DND-41 (cell line): ENCODE measurements around the gene B4GALNT3.

Experiments used
- EZH2 ChIP-seq: IDR thresholded peaks from 3 replicates; pipeline ENCODE4 v1.6.1; 2012; ENCODE audit warnings: borderline replicate concordance, low read depth, mild to moderate bottlenecking, moderate library complexity, low read length, inconsistent platforms; ENCODE audit not compliant: severe bottlenecking
- TF ChIP-seq, protein P1 (sequence below): IDR thresholded peaks from 2 replicates; pipeline ENCODE4 v1.5.1; 2012; ENCODE audit warnings: borderline replicate concordance, low read length, moderate library complexity, mild to moderate bottlenecking; ENCODE audit not compliant: poor library complexity, severe bottlenecking; ENCODE audit errors: extremely low read depth

DNA sequence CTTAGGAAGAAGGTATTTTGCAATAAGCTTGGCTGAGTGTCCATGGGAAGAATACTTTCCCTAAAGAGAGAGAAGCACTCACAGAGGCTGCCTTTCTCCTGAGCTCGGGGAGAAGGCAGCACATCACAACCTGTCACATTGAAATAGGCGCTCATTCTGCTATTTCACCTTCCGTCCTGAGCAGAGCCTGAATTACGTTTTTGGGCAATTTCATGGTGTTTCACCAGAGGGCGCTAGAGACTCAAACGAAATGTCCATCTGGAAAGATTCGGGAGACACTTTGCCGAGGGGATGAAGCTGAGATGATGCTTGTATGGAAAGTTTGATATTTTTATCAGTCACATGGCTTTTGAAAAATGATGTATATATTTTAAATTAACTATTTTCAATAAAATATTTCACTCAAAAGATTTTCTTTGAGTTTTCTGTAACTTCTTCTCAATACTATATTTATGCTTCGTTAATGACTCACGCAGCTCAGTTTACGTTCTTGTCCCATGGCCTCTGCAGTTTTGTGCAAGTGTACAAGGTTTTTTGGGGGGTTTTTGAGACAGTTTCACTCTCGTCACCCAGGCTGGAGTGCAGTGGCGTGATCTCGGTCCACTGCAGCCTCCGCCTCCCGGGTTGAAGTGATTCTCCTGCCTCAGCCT is 17.4 kb upstream of the B4GALNT3 start:
- TF ChIP-seq, protein P1, sequence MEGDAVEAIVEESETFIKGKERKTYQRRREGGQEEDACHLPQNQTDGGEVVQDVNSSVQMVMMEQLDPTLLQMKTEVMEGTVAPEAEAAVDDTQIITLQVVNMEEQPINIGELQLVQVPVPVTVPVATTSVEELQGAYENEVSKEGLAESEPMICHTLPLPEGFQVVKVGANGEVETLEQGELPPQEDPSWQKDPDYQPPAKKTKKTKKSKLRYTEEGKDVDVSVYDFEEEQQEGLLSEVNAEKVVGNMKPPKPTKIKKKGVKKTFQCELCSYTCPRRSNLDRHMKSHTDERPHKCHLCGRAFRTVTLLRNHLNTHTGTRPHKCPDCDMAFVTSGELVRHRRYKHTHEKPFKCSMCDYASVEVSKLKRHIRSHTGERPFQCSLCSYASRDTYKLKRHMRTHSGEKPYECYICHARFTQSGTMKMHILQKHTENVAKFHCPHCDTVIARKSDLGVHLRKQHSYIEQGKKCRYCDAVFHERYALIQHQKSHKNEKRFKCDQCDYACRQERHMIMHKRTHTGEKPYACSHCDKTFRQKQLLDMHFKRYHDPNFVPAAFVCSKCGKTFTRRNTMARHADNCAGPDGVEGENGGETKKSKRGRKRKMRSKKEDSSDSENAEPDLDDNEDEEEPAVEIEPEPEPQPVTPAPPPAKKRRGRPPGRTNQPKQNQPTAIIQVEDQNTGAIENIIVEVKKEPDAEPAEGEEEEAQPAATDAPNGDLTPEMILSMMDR = peak; percentile 85
- no peak for TF ChIP-seq EZH2
